ENCODE results near the gene KCNIP1.

KCNIP1 gene

DNA sequence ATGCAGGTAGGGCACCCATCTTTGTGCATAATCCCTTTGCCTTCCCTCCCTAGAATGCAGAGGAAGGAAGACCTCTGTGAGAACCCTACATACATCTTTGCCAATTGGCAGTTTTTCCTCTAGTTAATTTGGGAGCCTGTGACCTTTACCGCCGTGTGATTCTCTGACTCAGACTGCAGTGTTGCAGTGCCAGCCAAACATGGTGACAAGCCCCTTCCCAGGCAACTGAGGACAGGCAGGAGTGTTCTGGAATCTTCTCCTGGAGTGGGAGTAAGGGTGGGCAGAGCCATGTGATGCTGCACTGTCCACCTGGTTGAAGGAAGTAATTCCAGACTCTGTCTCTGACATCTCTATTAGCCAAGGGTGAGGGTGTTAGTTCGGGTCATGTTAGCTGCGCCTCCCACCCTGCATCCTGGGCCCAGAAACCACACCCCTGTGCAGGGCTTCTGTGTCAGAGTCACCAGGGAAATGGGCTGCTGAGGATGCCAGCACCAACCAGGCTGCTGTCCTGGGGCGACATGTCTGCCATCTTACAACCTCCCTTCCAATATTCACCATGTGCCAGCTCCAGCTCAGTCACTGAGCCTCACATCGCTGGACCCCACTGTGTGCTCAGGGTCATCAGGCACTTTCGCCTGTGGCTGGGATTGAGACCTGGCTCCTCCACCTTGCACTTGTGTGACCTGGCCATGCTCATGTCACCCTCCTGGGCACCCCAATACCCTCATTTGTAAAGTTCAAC lies 21.8 kb downstream of the KCNIP1 start:
- no peak for DNase-seq (ENCODE audit: low read depth, low spot score)
- H3K4me3 ChIP-seq (ENCODE audit: low read depth, low read length) = no peak overlapping the region
- in situ Hi-C loops (cut with HindIII; ENCODE audit: low sequenced_read_pairs) = no loop called here
- TF ChIP-seq, protein P1, sequence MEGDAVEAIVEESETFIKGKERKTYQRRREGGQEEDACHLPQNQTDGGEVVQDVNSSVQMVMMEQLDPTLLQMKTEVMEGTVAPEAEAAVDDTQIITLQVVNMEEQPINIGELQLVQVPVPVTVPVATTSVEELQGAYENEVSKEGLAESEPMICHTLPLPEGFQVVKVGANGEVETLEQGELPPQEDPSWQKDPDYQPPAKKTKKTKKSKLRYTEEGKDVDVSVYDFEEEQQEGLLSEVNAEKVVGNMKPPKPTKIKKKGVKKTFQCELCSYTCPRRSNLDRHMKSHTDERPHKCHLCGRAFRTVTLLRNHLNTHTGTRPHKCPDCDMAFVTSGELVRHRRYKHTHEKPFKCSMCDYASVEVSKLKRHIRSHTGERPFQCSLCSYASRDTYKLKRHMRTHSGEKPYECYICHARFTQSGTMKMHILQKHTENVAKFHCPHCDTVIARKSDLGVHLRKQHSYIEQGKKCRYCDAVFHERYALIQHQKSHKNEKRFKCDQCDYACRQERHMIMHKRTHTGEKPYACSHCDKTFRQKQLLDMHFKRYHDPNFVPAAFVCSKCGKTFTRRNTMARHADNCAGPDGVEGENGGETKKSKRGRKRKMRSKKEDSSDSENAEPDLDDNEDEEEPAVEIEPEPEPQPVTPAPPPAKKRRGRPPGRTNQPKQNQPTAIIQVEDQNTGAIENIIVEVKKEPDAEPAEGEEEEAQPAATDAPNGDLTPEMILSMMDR (IDR thresholded peaks at IDR 0.05; ENCODE audit: low read depth, low read length) = no peak

DNA sequence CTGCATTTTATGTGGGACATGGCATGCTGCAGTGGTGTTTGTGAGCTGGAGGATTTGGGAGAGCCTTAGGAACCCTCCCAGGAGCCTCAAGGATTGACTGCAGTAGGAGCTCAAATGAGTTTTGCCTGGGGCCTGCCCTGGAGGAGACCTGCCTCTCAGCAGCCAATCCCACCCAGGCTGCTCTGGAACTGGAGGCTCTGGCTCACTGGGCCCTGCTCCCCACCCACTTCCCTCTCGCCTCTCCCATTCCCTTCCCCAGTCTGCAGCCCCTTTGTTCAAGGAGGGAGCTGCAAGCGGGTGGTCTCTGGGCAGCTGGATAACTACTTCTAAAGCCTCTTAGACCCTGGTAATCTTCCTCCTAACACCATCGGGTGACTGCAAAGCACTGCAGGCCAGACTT lies 24.2 kb downstream of the KCNIP1 start:
- no peak overlapping the region for H3K4me3 ChIP-seq (ENCODE audit: low read depth, low read length)
- TF ChIP-seq, protein P1 (IDR thresholded peaks at IDR 0.05; ENCODE audit: low read depth, low read length) = no peak
- no peak for DNase-seq (ENCODE audit: low read depth, low spot score)
- in situ Hi-C loops (cut with HindIII; ENCODE audit: low sequenced_read_pairs) = no loop called here

DNA sequence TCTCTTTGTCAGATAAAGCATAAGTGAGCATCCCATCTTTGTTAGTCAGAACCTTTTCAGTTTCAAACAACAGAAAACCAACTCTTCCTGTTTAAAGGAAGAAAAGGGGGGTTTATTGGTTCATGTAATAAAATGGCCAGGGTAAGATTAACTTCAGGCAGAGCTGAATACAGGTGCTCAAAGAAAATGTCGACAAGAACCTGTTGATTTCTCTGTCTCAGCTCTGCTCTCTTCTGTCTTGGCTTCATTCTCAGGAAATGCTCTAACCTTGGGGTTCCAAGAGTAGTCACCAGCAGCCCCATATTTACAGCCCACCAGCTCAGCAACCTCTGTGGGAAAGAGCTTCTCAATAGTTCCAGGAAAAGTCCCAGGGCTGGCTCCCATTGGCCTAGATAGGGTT lies 25.2 kb downstream of the KCNIP1 start:
- in situ Hi-C loops (cut with HindIII; ENCODE audit: low sequenced_read_pairs) = no loop called here
- no peak overlapping the region for H3K4me3 ChIP-seq (ENCODE audit: low read depth, low read length)
- no peak for DNase-seq (ENCODE audit: low read depth, low spot score)
- TF ChIP-seq, protein P1 (IDR thresholded peaks at IDR 0.05; ENCODE audit: low read depth, low read length) = no peak

DNA sequence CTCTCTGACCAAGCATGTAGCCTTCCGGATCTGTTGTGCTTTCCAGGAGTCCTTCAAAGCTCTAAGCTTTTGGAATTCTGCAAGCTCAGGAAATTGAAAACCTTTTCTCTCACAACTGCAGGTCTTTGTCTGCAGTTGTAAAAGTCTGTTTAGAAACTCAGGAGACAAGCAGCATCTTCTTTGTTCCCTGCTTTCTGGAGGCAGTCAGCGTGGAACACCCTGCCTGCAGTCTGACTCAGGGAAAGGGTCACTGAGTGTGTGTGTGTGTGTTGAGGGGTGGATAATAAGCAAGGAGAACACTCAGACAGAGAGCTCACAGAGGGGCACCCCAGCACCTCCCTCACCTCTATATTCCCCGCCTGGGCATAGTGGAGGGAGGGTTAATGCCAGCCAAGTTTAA lies 29.1 kb downstream of the KCNIP1 start:
- TF ChIP-seq, protein P1 (IDR thresholded peaks at IDR 0.05; ENCODE audit: low read depth, low read length) = no peak
- no peak for DNase-seq (ENCODE audit: low read depth, low spot score)
- in situ Hi-C loops (cut with HindIII; ENCODE audit: low sequenced_read_pairs) = no loop called here
- no peak overlapping the region for H3K4me3 ChIP-seq (ENCODE audit: low read depth, low read length)

DNA sequence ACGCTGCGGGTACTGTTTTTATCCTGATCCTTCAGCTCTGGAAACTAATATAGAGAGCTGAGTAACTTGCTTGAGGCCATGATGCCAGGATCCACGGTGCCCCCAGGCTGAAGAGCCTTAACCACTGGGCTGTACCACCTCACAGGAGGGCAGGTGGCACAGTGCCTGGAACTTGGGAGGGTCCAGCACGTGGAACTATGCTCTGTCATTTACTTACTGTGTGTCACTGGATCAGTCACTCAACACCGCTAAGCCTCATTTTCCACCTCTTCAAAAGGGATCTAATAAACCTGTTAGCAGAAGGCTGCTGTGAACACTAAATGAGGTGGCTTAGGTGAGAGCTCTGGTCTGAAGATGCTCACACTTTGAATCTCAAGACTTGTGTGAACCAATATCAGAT lies 29.6 kb downstream of the KCNIP1 start:
- in situ Hi-C loops (cut with HindIII; ENCODE audit: low sequenced_read_pairs) = no loop called here
- no peak overlapping the region for H3K4me3 ChIP-seq (ENCODE audit: low read depth, low read length)

DNA sequence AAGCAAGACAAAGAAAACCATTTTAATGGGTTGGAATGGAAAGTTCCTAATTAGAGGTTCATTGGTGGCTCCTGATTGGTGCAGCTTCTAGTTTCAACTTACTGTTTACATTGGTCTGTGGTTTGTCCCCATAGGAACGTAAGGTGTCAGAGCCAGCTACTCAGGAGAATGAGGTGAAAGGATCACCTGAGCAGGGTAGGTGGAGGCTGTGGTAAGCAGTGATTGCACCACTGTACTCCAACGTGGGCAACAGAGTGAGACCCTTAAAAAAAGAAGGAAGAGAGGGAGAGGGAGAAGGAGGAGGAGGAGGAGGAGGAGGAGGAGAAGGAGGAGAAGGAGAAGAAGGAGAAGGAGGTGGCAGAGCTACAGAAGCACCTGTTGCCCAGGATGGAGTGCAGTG lies 30.4 kb downstream of the KCNIP1 start:
- in situ Hi-C loops (cut with HindIII; ENCODE audit: low sequenced_read_pairs) = no loop called here
- no peak for DNase-seq (ENCODE audit: low read depth, low spot score)
- TF ChIP-seq, protein P1 (IDR thresholded peaks at IDR 0.05; ENCODE audit: low read depth, low read length) = no peak
- no peak overlapping the region for H3K4me3 ChIP-seq (ENCODE audit: low read depth, low read length)

More for the DNA sequence above, 29.6 kb downstream of the KCNIP1 start:
- TF ChIP-seq, protein P1 (IDR thresholded peaks at IDR 0.05; ENCODE audit: low read depth, low read length) = no peak
- DNase-seq (ENCODE audit: low read depth, low spot score) = no peak
